HG02759 (cell line): ENCODE measurements around the gene RNF11.

Experiments used
- ATAC-seq: cut with Tn5 transposase; IDR thresholded peaks from one replicate; pipeline ENCODE4 v1.9.1; 2021; ENCODE audit warnings: mild to moderate bottlenecking, moderate library complexity; ENCODE audit not compliant: unreplicated experiment

Gene RNF11

DNA sequence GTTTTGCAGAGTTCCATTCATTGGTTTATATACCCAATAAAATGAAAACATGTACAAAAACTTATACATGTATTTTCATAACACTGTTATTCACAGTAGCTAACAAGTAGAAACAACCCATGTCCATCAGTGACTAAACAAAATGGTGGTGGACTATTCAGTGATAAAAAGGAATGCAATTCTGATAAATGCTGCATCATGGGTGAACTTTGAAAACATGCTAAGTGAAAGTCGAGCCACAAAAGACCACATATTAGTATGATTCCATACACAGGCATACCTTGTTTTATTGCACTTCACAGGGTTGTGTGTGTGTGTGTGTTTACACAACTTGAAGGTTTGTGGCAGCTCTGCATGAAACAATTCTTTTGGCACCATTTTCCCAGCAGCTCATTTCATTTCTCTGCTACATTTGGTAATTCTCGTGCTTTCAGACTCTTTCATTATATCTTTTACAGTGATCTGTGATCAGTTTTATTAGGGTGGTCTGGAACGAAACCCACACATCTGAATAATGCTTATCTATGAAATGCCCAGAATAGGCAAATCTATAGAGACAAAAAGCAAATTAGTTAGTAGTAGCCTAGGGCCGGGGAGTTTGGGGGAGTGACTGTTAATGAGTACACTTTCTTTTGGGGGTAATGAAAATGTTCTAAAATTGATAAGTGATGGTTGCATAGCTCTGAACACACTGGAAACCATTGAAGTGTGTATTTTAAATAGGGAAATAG is 27.2 kb downstream of the RNF11 start:
- ATAC-seq, result no peak

DNA sequence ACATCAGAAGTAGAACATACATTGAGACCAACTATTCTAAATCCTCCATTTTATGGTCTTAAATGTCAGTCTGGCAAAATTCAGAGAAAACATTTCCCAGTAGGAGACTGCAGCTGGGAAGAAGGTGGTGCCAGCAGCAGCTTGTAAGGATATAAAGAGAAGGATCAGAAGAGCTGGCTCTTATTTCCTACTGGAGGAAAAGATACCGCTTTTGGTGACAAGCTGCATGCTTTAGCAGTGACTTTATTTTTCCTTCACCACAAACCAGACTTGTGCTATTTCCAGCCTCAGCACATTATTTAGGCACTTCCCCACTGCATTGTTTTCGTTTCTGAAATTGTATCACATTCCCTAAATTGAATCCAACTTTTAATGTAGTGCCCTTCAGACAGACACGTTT is 28.4 kb downstream of the RNF11 start:
- no peak for ATAC-seq

DNA sequence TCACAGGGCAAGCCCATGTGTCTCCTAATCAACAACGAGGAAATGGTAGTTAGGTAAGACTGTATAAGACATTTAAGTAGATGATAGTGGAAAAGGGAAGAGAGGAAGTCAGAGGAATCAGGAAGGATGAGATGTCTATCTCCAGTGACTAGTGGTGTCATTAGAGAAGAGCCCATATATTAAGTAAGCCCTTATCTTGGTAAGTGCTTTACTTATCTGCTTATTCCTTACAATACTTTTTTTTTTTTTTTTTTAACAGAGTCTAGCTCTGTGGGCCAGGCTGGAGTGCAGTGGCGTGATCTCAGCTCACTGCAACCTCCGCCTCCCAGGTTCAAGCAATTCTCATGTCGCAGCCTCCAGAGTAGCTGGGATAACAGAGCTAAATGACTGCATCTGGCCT is 29.5 kb downstream of the RNF11 start:
- no peak for ATAC-seq

DNA sequence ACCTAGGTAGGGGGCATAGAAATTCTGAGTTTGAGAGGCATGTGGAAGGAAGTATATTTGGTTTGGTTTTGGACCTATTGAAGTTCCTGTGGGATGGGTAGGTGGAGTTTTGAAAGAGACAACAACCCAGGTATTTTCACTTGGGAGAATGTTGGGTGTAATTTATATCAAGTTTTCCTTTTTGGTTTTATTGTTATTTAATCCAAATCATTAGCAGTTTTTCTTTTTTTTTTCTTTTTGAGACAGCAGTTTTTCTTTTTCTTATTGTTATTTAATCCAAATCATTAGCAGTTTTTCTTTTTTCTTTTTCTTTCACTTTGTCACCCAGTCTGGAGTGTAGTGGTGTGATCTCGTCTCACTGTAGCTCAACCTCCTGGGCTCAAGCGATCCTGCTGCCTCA is 30.1 kb downstream of the RNF11 start:
- no peak for ATAC-seq

DNA sequence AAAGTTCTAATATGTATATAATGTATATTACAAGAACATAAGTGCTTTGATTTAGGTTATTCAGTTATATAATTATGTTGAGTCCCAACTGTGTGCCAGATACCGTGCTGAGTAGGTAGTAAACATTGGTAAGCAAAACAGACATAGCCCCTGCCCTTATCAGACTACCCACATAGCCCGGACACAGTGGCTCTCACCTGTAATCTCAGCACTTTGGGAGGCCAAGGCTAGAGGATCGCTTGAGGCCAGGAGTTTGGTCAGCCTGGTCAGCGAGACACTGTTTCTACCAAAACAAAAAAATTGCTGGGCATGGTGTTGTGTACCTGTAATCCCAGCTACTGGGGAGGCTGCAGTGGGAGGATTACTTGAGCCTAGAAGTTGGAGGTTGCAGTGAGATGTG is 30.7 kb downstream of the RNF11 start:
- ATAC-seq, result no peak

DNA sequence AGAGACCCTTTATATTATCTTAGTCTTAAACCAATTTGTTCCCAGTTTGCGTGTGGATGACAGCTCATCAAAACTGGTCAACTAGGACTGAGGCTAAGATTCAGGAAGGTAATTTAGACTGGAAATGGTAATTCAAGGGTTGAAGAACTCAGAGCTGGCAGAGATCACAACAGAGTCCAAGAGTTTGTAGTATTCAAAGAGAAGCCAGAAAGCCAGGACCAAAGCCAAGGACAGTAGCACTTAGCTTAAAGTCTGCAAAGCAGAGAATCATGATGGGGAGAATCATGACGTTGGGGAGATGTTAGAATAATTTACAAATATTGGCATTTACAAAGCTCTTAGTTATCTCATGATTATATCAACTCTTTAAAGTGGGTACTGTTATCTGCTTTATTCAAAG is 32.6 kb downstream of the RNF11 start:
- ATAC-seq, result peak; percentile 27

DNA sequence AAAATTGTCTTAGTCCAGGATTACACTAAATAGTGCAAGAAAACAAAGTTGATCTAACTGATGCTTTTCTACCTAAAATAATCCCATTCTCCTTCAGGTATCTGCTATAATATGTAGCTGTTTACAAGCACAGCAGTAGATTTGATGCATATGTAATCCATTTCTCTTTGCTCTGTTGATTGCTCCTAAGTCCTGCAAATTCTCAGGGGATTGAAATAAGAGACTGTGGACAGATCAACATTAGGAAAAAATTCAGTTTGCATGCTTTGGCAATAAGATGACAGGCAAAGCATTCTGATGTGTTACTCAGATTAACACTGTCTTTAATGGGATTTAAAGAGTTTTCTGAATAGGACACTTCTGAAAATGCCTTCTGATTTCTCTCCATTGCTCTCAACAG is 34.7 kb downstream of the RNF11 start:
- ATAC-seq, result no peak

DNA sequence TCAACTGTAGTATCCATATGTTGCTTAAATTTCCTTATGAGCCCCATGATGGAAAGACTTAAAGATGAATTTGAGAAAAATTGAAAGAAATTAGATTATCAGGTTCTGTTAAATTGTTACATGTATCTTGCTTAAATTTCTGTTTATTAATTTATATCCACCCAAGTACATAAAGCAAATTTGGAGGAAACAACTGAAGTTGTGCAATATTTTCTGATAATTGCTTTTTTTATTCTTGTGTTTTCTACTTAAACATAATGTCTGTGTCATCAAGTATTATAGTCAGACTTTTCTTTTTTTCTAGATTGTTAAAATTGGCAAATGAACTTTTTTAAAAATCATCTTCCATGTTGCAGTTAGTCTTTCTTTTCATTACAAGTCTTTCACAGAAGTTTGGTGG is 36.8 kb downstream of the RNF11 start:
- no peak for ATAC-seq

DNA sequence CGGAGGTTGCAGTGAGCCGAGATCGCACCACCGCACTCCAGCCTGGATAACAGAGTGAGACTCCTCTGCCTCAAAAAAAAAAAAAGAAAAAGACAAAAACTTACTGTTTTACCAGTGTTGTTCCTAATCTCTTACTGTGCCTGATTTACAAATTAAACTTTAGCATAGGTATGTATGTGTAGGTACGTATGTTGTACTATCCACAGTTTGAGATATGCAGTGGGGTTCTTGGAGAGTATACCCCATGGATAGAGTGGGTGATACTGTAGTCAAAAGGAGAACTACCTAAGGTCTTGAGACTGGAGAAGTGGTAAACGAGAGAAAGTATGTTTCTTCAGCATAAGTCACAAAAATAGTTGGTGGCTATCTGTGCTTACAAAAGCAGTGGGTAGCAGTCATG is 38.6 kb downstream of the RNF11 start:
- no peak for ATAC-seq

DNA sequence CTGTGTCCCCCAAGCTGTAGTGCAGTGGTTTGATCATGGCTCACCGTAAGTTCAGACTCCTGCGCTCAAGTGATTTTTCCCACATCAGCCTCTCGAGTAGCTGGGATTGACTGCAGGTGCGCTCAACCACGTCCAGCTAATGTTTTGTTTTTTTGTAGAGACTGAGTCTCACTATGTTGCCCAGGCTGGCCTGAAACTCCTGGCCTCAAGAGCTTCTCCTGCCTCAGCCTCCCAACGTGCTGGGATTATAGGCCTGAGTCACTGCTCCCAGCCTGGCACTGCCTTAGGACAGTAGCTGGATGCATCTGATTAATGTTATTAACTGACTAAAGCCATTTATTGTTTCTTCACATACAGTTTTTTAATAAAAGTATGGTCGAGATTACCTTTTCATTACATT is 40.2 kb downstream of the RNF11 start:
- no peak for ATAC-seq

DNA sequence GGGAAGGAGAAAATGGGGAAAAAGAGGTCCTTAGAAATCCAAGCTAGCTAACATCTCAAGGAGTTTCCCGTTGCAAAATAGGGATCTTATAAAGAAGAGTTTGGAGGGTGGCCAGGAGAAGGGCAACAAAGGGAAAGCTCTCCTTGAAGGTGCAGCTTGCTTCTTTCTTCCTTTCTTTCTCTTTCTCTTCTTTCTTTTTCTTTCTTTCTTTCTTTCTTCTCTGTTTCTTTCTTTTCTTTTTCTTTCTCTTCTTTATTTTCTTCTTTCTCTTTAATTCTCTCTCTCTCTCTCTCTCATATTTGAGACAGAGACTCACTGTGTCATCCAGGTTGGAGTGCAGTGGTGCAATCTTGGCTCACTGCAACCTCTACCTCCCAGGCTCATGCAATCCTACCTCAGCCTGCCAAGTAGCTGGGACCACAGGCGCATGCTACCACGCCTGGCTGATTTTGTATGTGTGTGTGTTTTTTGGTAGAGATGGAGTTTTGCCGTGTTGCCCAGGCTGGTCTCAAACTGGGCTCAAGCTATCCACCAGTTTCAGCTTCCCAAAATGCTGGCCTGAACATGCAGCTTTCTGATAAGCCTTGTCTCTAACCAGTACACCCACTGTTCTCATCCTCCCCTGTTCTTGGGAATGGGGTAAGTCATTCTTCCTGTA is 44.4 kb downstream of the RNF11 start:
- ATAC-seq, result no peak

DNA sequence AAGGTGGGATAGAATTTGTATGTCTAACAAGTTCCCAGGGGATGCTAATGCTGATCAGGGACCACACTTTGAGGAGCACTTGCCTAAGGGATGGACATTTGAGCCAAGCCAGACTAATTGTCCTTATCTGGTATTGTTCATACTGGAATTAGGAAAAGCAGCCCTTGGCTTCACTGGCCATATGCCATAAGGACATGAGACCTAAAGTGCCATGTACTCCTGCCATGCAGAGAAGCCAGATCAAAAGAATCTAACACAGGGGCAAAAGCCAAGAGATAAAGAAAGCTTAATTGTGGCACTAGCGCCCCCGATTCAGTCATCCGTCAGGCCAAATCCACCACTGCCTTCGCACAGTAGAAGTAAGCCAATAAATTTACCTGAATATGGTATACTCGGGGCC is 45.7 kb downstream of the RNF11 start:
- no peak for ATAC-seq

DNA sequence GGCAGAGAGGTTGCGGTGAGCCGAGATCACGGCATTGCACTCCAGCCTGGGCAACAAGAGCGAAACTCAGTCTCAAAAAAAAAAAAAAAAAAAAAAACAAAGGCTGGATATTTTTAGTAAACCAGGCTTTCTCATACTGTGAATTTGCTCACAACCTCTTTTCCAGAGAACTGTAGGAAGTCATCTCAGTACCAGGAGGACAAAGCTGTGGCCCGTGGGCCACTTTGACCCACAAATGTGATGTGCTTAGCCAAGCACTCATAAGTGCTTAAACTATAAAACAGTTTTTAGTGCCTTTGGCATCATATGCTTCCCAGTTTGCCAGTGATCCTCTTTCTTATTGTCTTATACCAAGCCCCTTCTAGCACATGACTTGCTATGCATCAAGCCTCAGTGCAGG is 46.5 kb downstream of the RNF11 start:
- ATAC-seq, result no peak

DNA sequence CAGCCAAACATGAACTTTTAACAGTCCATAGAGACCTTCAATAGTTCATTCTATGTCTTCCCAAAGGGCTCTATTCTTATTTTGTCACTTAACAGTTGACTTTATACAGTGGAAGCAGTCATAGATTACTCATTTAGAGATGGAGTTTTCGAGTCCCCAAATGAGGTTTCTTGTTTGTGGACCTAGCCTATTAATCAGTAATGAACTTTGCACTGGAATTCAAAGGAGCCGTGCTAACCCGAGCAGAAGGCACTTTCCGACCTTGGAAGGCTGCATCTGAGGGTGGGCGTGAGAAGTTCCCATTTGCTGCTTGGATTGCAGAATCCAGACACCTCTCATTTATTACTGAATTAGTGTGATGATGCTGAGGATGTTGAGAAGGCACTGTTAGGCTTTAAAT is 47.9 kb downstream of the RNF11 start:
- ATAC-seq, result no peak

DNA sequence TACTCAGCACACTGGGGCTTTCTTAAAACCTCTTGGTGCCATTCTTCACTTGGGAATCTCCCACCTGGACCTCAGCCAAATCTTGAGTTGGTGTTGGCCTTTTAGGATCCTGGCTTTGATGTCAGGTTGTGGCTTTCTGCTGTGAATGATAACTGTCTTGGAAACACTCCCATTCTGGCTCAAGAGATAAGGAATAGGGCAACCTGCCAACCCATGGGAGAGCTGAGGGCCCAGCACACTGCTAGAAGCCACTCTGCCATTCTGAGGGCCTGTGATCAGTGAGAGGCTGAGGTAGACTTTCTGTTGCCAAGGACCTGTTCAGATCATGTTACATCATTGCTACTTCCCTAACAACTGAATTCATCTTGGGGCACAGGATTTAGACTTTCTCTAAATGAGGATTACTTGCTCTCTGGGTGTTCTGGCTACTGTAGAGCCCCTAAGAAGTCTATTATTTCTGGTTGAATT is 48.4 kb downstream of the RNF11 start:
- peak; percentile 50 for ATAC-seq

DNA sequence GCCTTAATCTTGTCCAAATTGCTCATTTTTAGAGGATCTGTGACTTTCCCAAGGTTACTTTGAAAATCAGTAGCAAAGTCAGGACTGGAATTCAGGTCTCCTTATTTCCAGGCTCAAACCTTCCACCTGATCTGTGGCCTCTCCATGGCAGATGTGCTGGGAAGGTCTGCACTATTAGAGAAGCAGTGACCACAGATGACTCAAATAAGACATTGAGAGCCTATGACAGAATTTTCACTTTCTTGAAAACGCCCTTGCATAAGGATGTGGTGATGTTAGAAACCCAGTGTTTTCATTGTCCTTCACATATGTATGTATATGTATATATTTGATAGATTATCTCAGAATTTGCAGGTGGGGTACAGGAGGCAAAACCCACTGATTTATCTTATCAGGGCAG is 49.0 kb downstream of the RNF11 start:
- ATAC-seq, result peak; percentile 89

DNA sequence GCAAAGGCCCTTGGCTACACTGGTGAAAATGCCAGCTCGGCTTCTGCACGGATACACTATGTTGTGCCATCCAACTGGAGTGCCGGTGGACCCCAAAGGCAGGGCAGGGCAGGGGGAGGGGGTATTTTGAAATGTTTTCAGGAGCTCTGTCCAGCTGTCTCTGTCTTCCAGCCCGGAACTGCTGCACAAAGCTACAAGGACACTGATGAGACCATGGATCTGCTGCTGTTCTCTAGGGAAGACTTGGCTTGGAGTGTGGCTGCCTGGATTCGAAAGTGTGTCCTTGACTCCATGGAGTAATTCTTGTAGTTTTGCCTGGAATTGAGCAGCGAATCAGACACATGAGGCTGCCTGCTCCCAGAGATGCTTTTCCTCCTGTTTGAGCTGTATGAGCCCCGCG is 51.9 kb downstream of the RNF11 start:
- no peak for ATAC-seq

DNA sequence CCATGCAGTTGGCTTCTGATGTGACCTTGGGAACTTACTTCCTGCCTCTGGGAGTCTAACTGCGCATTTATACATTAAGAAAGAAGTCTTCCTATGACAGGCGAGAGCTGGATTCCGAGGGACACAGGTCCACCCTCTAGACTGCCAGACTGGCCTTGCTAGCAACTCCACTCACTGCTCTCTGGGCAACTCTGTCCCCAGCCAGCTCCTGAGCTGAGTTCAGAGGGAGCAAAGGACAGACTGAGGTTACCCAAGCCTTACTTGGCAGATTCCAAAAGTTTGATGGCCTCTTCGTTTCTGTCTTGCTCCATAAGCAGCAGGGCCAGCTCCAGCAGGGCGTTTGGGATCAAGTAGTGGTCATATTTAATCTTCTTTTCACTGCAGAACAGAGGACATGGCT is 52.5 kb downstream of the RNF11 start:
- no peak for ATAC-seq

DNA sequence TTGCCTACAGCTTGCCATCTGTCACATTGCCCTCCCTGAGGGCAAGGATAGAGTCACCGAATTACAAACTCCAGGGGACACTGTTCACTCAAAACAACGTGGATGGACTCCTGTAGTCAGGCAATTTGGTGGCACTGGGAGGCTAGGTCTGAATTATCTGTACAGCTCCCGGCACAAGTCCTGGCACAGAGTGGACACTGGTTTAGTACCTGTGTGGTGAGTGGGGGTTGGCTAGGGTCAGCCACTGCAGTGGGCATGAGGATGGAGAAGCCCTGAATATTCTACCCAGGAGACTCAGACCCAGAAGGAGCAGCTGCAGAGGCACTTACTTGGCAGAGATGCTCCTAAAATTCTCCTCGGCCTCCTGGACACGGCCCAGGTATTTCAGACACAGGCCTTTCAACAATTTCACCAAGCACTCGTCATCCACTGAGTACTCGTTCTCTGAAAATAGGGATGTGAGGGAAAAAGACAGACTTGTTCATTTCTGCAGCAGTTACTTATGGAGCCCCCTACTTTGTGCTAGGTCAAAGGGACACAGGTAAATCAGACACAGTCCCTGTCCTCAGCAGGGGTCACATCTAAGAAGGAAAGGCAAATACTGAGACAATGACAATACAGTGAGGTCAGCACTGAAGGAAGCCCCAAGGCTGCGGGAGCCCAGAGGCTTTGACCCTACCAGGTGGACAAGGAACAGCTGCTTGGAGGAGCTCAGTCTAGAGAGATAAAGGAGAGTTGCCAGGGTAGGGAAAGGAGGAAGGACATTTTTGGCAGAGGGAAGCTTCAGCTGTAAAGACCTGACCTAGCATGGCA is 53.8 kb downstream of the RNF11 start:
- no peak for ATAC-seq

DNA sequence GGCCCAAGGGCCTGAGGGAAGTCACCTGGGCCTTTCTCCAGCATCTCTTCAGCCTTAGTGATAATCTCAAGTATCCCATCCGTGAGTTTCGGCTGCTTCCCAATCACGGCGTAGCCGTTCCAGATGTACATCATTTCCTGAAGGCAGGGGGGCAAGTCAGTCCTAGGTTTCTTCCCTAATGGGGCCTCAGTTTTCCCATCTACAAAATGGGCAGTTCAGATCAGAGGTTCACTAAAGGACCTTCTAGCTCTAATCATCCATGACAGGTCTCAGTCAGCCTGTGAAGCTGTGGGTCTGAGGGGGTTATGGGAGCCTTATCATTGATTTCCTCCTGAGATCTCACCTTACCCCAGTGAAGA is 54.4 kb downstream of the RNF11 start:
- no peak for ATAC-seq

DNA sequence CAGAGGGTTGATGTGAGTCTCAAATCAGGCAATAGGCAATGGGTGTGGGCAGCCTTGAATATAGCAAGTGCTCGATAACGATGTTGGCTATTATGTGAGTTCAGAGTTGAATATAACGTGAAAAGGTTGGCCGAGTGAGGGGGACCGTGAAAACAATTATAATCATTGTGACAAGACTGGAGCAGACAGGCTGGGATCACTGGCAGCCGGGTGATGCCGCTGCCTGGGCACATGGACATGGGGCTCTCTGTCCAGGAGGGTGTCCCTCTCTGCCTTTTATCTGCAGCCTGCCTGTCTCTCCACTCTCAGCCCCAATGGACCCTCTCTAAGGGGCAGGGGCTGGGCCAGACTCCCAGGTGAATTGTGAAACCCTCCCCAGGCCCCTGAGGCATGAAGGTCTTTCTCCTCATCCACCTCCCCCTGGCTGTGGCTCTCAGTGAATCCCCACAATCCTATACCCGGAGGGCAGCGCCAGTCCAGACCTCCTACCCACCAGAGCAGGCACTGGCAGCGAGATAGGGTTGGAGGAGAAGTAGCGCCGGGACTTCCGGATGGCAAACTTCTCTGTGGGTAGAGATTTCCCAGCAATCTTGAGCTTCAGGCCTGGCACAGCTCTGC is 57.9 kb downstream of the RNF11 start:
- no peak for ATAC-seq
